Pancreas (tissue), 10 donors: Measurements from ENCODE around the gene LIMS2. TPM values are rescaled to one million over a fixed set of nuclear protein-coding genes. Genes with fewer than 3 reads are reported as not detected.
A peak's percentile ranks its signal among the peaks of the same experiment; 100 is the strongest.

Experiments used
- ATAC-seq, 4 donors: fragments of 200-7000 bp; cut with Tn5 transposase; one replicate each; pipeline versions ENCODE4 v1.8.0 to v1.9.1; 2020; ENCODE audit warnings: mild to moderate bottlenecking in 4 of 4, moderate library complexity in 4 of 4
- DNase-seq, 6 donors: peaks; one replicate each; pipeline ENCODE4 v3.0.0-alpha.2; 2020
- FAIRE-seq: peaks from 2 replicates; lab custom pipeline; 2012; peaks lifted over from hg19 to GRCh38; lab: Jason Lieb, UNC
- H3K27ac ChIP-seq, 4 donors: fragments of 200-600 bp; sonication (generic); 1 replicate in 3 of 4; 2 replicates in 1 of 4; pipeline versions ENCODE4 v1.5.0 to v1.8.0; 2020
- H3K27me3 ChIP-seq, 4 donors: fragments of 200-600 bp; one replicate each; pipeline ENCODE4 v1.8.0; 2021
- H3K36me3 ChIP-seq, 3 donors: fragments of 200-600 bp; sonication (generic) in 1 of 3; one replicate each; pipeline versions ENCODE4 v1.5.0 to v1.8.0; 2020 to 2021
- H3K4me1 ChIP-seq, 3 donors: fragments of 200-600 bp; one replicate each; pipeline ENCODE4 v1.8.0; 2021
- H3K4me3 ChIP-seq, 4 donors: fragments of 200-600 bp; sonication (generic) in 2 of 4; one replicate each; pipeline versions ENCODE4 v1.5.0 to v1.8.0; 2020 to 2021
- H3K9me3 ChIP-seq, 4 donors: fragments of 200-600 bp; one replicate each; pipeline ENCODE4 v1.8.0; 2021
- CTCF ChIP-seq, 4 donors: fragments of 200-600 bp; sonication (generic) in 3 of 4; IDR thresholded peaks; one replicate each; pipeline versions ENCODE4 v1.5.0 to v1.8.0; 2021; ENCODE audit warnings: antibody characterized with exemption in 4 of 4
- WGBS, 2 donors: extraction: QIAGEN DNeasy Blood & Tissue Kit; methylation state at CpG; one replicate each; pipeline ENCODE4 v1.1.7; 2013; 5-methylcytosine and 5-hydroxymethylcytosine counted together
- intact Hi-C, 3 donors: fragments of 100-400 bp; cut with DNase I; formaldehyde crosslinking; loops; one replicate each; pipeline versions ENCODE4 v1.11.1 to v1.14.2; 2022
- polyA plus RNA-seq, 2 donors: library from polyadenylated mRNA; stranded (reverse); fragments of 200-250 nt; gene quantifications; one replicate each; pipeline ENCODE4 v1.2.3, GENCODE V29; 2013
- total RNA-seq, 6 donors: library from RNA; stranded (reverse); fragmentation: NEBNext Ultra II Directional in 4 of 6; extraction: Animal tissue kit (Norgen Biotek cat#: 25700) in 4 of 6; gene quantifications; one replicate each; pipeline versions ENCODE4 v1.2.1 to v1.2.4, GENCODE V29; 2021 to 2023
- donor health status: healthy with polysubstance abuse.
- donor health status: DM: no; HTN: no; CAD: no; lungs with moderate emphysema.
- donor health status: DM: no; HTN: no; CAD: no.
- donor health status: control.
- donor health status: control.
- donor health status: Bipolar disorder and iron deficiency.
- donor health status: DM: yes; HTN: yes; CAD: no.
- donor health status: DM: no; HTN: no; CAD: no.
- donor health status: DM: no; HTN: no; CAD: no.
- donor health status: DM: yes; HTN: yes; CAD: no.

The LIMS2 gene
- total and polyA plus RNA-seq, 8 donors: 2.2 to 139 (median 5.2) TPM

GRCh38 chr2:127605691-127606263, 69.6 kb downstream of the LIMS2 start:
- 77 to 82% methylated on average over 7 of the region's 7 CpGs for WGBS, 2 donors

GRCh38 chr2:127604986-127605385, 70.3 kb downstream of the LIMS2 start:
- DNase-seq (peak in 2 of 6 donors; percentile 4 to 9), FAIRE-seq (no peak), ATAC-seq (no peak)
- H3K27ac ChIP-seq: no peak overlapping the region
- intact Hi-C loops: no loop called here
- H3K36me3 ChIP-seq: no peaks in the 10 kb centered on the region
- H3K9me3 ChIP-seq: no peaks in the 10 kb centered on the region
- 83 to 91% methylated on average over 8 of the region's 8 CpGs for WGBS, 2 donors
- no peak overlapping the region for H3K4me3 ChIP-seq
- TF ChIP-seq CTCF (IDR thresholded peaks at IDR 0.05): no peak
- H3K27me3 ChIP-seq: no peaks in the 10 kb centered on the region
- no peaks in the 10 kb centered on the region for H3K4me1 ChIP-seq

More at GRCh38 chr2:127605691-127606263, 69.6 kb downstream of the LIMS2 start:
- H3K9me3 ChIP-seq: no peaks in the 10 kb centered on the region
- no peaks in the 10 kb centered on the region for H3K4me1 ChIP-seq
- FAIRE-seq (no peak), ATAC-seq (no peak), DNase-seq (peak in 2 of 6 donors; percentile 0 to 22)
- H3K27me3 ChIP-seq: no peaks in the 10 kb centered on the region
- TF ChIP-seq CTCF (IDR thresholded peaks at IDR 0.05): no peak
- intact Hi-C loops: no loop called here
- no peaks in the 10 kb centered on the region for H3K36me3 ChIP-seq
- no peak overlapping the region for H3K4me3 ChIP-seq
- no peak overlapping the region for H3K27ac ChIP-seq

GRCh38 chr2:127599211-127599610, 76.1 kb downstream of the LIMS2 start:
- Histone ChIP-seq H3K27ac (no peak overlapping the region), H3K36me3 (no peaks in the 10 kb centered on the region), H3K9me3 (no peaks in the 10 kb centered on the region), H3K4me3 (no peak overlapping the region), H3K27me3 (no peaks in the 10 kb centered on the region), H3K4me1 (no peaks in the 10 kb centered on the region)
- FAIRE-seq (no peak), DNase-seq (no peak), ATAC-seq (no peak)
- 56 to 75% methylated on average over 3 of the region's 3 CpGs for WGBS, 2 donors
- intact Hi-C loops: no loop called here
- no peak for TF ChIP-seq CTCF (IDR thresholded peaks at IDR 0.05)

- no peak for DNase-seq
- no peak for FAIRE-seq
- H3K27me3 ChIP-seq: no peaks in the 10 kb centered on the region
- no peak for TF ChIP-seq CTCF (IDR thresholded peaks at IDR 0.05)
- 74 to 80% methylated on average over 3 of the region's 3 CpGs for WGBS, 2 donors
- no peak overlapping the region for H3K27ac ChIP-seq
- intact Hi-C loops: no loop called here
- H3K9me3 ChIP-seq: no peaks in the 10 kb centered on the region
- H3K4me1 ChIP-seq: no peaks in the 10 kb centered on the region
- H3K4me3 ChIP-seq: no peak overlapping the region
- no peaks in the 10 kb centered on the region for H3K36me3 ChIP-seq
- no peak for ATAC-seq
Measured at GRCh38 chr2:127598711-127599110, 76.6 kb downstream of the LIMS2 start.

GRCh38 chr2:127597984-127598380, 77.3 kb downstream of the LIMS2 start:
- ATAC-seq: no peak
- no peak for DNase-seq
- intact Hi-C loops: no loop called here
- WGBS, 2 donors: 69 to 81% methylated on average over 4 of the region's 4 CpGs
- no peak for FAIRE-seq
- no peaks in the 10 kb centered on the region for H3K4me1 ChIP-seq
- H3K36me3 ChIP-seq: no peaks in the 10 kb centered on the region
- no peaks in the 10 kb centered on the region for H3K9me3 ChIP-seq
- no peak overlapping the region for H3K4me3 ChIP-seq
- TF ChIP-seq CTCF (IDR thresholded peaks at IDR 0.05): no peak
- H3K27ac ChIP-seq: no peak overlapping the region
- H3K27me3 ChIP-seq: no peaks in the 10 kb centered on the region
